Measurements from ENCODE around the gene ZNF678. TPM values are rescaled to one million over a fixed set of nuclear protein-coding genes. Genes with fewer than 3 reads are reported as not detected.

Gene ZNF678
- total RNA-seq, 1 experiment from 2014 or later: 4.1 TPM

DNA sequence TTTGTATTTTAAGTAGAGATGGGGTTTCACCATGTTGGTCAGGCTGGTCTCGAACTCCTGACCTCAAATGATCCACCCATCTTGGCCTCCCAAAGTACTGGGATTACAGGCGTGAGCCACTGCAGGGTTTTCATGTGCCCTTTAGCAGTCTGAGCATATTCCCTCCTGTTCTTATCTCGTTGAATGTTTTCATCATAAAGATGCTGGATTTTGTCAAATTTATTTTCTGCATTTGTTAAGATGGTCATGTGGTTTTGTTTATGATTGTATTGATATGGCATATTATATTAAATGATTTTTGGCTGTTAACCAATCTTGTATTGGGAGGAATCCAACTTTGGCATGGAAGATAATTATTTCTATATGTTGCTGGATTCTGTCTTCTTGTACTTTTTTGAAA lies 163.0 kb downstream of the ZNF678 start:
- no peak for DNase-seq
- intact Hi-C loops (cut with micrococcal nuclease; ENCODE audit: unreplicated experiment): no loop called here
- Histone ChIP-seq H3K79me2 (ENCODE audit: low read depth) (no peaks in the 10 kb centered on the region), H3K27me3 (ENCODE audit: insufficient read depth, low read depth) (0 out of 2 replicates have a peak, but pooled peaks cover 3% of the 10 kb centered on the region), H3F3A (ENCODE audit: insufficient read depth, low read depth) (peaks cover 18% of the 10 kb centered on the region; the same call in 1 of the 2 replicates), H3K36me3 (ENCODE audit: low read depth) (no peaks in the 10 kb centered on the region), H2AFZ (no peak overlapping the region), H3K9me3 (ENCODE audit: insufficient read depth, low read depth) (peaks cover 22% of the 10 kb centered on the region), H3K4me1 (replicated peaks; ENCODE audit: insufficient read depth) (peaks cover 6% of the 10 kb centered on the region), H3K4me2 (no peak overlapping the region), H3K4me3 (no peak overlapping the region), H3K27ac (no peak overlapping the region), H3K9me2 (ENCODE audit: insufficient read depth) (no peaks in the 10 kb centered on the region), H4K20me1 (ENCODE audit: insufficient read depth) (no peaks in the 10 kb centered on the region)
- ChIA-PET CTCF (interaction anchor here (0.7 kb wide), 1 partner anchor 1275 kb away, joined by 6 read pairs; no protein-coding TSS in a partner anchor), POLR2A (ENCODE audit: unreplicated experiment) (no interaction called here)
- BruUV-seq (replicated peaks): no TSS peak
- TF ChIP-seq EZH2 (IDR thresholded peaks at IDR 0.05; ENCODE audit: low read depth): no peak
- TF ChIP-seq, protein P1, sequence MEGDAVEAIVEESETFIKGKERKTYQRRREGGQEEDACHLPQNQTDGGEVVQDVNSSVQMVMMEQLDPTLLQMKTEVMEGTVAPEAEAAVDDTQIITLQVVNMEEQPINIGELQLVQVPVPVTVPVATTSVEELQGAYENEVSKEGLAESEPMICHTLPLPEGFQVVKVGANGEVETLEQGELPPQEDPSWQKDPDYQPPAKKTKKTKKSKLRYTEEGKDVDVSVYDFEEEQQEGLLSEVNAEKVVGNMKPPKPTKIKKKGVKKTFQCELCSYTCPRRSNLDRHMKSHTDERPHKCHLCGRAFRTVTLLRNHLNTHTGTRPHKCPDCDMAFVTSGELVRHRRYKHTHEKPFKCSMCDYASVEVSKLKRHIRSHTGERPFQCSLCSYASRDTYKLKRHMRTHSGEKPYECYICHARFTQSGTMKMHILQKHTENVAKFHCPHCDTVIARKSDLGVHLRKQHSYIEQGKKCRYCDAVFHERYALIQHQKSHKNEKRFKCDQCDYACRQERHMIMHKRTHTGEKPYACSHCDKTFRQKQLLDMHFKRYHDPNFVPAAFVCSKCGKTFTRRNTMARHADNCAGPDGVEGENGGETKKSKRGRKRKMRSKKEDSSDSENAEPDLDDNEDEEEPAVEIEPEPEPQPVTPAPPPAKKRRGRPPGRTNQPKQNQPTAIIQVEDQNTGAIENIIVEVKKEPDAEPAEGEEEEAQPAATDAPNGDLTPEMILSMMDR (conservative IDR thresholded peaks at IDR 0.05): no peak

Other genes starting within 250 kb of the ZNF678 start
- 45.5 and 47.5 TPM in 2 replicates for gene CDC42BPA, start 245.1 kb upstream of the ZNF678 start, total RNA-seq (2021)
- 15.1 and 20.9 TPM in 2 replicates for gene JMJD4, start 171.7 kb downstream of the ZNF678 start, total RNA-seq (2021)
- 66.3 and 70.2 TPM in 2 replicates for gene SNAP47, start 171.9 kb downstream of the ZNF678 start, total RNA-seq (2021)

Data from PC-9 (cell line).